Fibroblast of the aortic adventitia (primary cell): ENCODE measurements around the gene KCTD15. TPM values are rescaled to one million over a fixed set of nuclear protein-coding genes. Genes with fewer than 3 reads are reported as not detected.

ENCODE experiments used
- DNase-seq: peaks from one replicate; pipeline ENCODE4 v3.0.0-alpha.2; 2010; ENCODE audit warnings: low read depth
- H3K4me3 ChIP-seq: 2 replicates; pipeline ENCODE4 v1.5.1; 2011; ENCODE audit warnings: low read depth, mild to moderate bottlenecking, control low read depth, low read length, moderate library complexity
- CTCF ChIP-seq: IDR thresholded peaks from 2 replicates; pipeline ENCODE4 v1.5.1; 2011; ENCODE audit warnings: mild to moderate bottlenecking, low read length, control low read depth, inconsistent platforms; ENCODE audit not compliant: insufficient read depth
- total RNA-seq: library from RNA; depleted of rRNA; stranded (reverse); fragments of >200 nt; gene quantifications from 2 replicates; pipeline ENCODE4 v1.2.3, GENCODE V29; 2012; ENCODE audit warnings: low replicate concordance

The KCTD15 gene
- total RNA-seq, 1 donor = 13.3 TPM

GRCh38 chr19:33828266-33829075, 31.8 kb downstream of the KCTD15 start:
- no peak for DNase-seq
- TF ChIP-seq CTCF = no peak
- no peak overlapping the region for H3K4me3 ChIP-seq

- TF ChIP-seq CTCF = no peak
- H3K4me3 ChIP-seq = no peak overlapping the region
- no peak for DNase-seq
These were observed 33.6 kb downstream of the KCTD15 start for GRCh38 chr19:33830264-33830663.

- no peak overlapping the region for H3K4me3 ChIP-seq
- no peak for TF ChIP-seq CTCF
These were observed 35.2 kb downstream of the KCTD15 start for GRCh38 chr19:33831825-33832224.

GRCh38 chr19:33832633-33833032, 36.0 kb downstream of the KCTD15 start:
- no peak overlapping the region for H3K4me3 ChIP-seq
- TF ChIP-seq CTCF = no peak
- no peak for DNase-seq

More at GRCh38 chr19:33831825-33832224, 35.2 kb downstream of the KCTD15 start:
- no peak for DNase-seq

GRCh38 chr19:33840382-33840781, 43.7 kb downstream of the KCTD15 start:
- TF ChIP-seq CTCF = no peak
- DNase-seq = no peak
- H3K4me3 ChIP-seq = no peak overlapping the region

- no peak overlapping the region for H3K4me3 ChIP-seq
- DNase-seq = no peak
- TF ChIP-seq CTCF = no peak
These were observed 44.1 kb downstream of the KCTD15 start for GRCh38 chr19:33840783-33841182.
